GM12892 (cell line): Measurements from ENCODE around the gene OIT3.
"Not testable (repeated sequence)": the region's sequence is repeated elsewhere in the genome, so short reads cannot be mapped to it uniquely, and the experiment has no call there.

ENCODE experiments used
- DNase-seq: peaks from one replicate; pipeline ENCODE4 v3.0.0; 2011; ENCODE audit not compliant: insufficient read length
- FAIRE-seq: peaks from 2 replicates; lab custom pipeline; 2011; peaks lifted over from hg19 to GRCh38; lab: Jason Lieb, UNC
- POLR2A ChIP-seq: IDR thresholded peaks from 2 replicates; pipeline ENCODE4 v1.6.1; 2011; ENCODE audit warnings: low read depth, low read length, control low read depth
- POLR2AphosphoS5 ChIP-seq: IDR thresholded peaks from 2 replicates; pipeline ENCODE4 v1.6.1; 2011; ENCODE audit warnings: low read depth, low read length, control low read depth
- TAF1 ChIP-seq: IDR thresholded peaks from 2 replicates; pipeline ENCODE4 v1.6.1; 2011; ENCODE audit warnings: low read depth, mild to moderate bottlenecking, control low read depth, low read length, borderline replicate concordance

Gene OIT3

DNA sequence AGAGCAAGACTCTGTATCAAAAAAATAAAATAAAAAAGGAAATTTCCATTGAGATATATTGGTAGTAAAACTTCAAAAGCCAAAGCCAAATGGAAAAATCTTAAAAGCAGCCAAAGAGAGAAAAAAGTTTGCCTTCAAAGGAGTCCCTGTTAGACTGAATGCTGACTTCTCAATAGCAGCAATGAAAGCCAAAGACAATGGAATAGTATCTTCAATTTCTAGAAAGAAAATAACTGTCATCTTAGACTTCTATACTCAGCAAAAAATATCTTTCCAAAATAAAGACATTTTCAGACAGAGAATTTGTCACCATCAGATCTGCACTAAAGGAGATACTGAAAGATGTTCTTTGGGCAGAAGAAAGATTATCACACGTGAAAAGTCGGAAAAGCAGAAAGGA is 14.3 kb upstream of the OIT3 start:
- FAIRE-seq (no peak), DNase-seq (no peak)
- TF ChIP-seq POLR2A (no peak), TAF1 (no peak), POLR2AphosphoS5 (no peak)

DNA sequence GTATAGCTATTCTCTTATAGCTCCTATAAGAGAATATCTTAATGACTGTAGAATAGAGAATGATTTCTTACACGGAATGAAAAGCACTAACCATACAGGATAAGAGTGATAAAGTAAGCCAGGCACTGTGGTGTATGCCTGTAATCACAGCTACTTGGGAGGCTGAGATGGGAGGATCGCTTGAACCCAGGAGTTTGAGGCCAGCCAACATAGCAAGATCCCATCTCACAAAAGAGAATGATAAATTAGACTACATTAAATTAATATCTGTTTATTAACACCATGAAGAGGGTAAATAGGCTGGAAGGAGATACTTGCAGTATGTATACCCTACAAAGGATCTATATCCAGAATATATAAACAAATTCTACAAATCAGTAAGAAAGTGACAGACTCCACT is 12.2 kb upstream of the OIT3 start:
- no peak for DNase-seq
- no peak for FAIRE-seq
- no peak for TF ChIP-seq POLR2A
- no peak for TF ChIP-seq TAF1
- no peak for TF ChIP-seq POLR2AphosphoS5

DNA sequence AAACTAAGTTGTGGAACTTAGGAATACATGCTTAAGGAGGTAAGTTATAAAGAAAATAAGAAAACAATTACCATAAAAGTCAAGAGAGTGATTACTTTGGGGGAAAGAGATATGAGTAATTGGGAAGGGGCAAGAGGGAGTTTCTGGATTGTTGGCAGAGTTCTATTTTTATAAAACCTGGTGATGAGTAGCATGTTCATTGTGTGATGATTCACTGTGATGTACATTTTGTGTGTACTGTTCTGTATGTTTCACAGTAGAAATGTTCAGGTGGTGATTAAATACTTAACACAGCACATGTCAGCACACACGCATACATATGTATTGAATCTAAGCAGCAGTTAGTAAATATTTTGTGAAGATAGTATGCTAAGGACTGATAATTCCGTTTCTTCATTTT is 9.7 kb upstream of the OIT3 start:
- no peak for FAIRE-seq
- DNase-seq = no peak
- TF ChIP-seq TAF1 = no peak
- no peak for TF ChIP-seq POLR2A
- TF ChIP-seq POLR2AphosphoS5 = no peak

DNA sequence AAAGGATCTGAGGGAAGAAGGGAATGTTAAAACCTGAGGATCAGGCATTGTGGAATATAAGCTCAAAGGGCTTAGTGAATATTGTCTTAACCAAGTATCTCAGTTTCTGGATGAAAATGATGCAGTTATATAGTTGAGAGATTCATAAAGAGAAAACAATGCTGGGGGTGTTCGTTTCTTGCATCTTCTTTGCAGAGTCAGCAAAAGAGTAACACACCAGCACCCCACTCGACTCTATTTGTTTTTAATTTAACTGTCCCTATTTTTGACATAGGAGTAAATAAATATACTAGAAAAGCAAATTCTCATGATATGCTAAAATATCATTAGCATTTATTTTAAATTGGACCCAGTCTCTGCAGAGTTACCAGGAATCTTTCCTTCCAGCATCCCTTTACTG is 7.6 kb upstream of the OIT3 start:
- no peak for FAIRE-seq
- TF ChIP-seq POLR2AphosphoS5 (no peak), POLR2A (no peak), TAF1 (no peak)
- DNase-seq = no peak

DNA sequence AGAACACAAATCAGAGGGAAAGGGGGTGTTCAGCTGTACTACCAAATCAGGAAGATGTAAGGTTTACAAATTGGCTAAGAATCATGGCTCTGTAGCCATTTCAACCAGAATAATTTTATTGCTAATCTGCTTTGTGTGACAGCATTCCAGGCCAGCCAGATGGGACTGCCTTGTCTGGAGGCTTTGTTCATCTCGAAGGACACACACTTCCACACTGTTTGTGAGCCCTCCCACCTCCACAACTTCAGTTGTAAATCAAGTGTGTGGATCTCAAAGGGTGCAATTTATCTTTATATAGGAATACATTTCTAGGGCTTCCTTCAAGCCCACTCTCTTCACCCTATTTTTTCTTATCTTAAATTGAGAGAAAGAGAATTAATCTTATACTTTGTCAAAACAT is 6.9 kb upstream of the OIT3 start:
- FAIRE-seq = no peak
- TF ChIP-seq TAF1 = no peak
- no peak for TF ChIP-seq POLR2AphosphoS5
- no peak for TF ChIP-seq POLR2A
- DNase-seq = no peak

DNA sequence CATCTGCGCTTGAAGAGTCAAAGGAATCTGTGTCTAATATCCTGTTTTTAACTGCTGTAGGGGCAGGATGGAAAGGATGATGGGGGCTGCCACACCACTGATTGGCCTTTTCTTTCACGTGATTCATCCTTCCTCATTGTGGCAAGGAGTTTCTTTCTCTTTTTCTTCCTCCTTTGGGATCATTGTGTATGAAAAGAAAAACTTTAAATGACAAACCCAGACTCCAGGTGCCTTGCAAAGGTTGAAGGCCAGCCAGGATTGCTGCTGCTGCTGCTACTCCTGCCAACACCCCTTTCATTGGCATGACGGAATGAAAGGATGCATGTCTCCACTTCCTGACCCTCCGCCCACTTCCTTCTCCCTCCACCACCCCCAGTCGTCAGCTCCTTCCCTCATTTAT is 6.5 kb upstream of the OIT3 start:
- no peak for TF ChIP-seq TAF1
- TF ChIP-seq POLR2AphosphoS5 = no peak
- TF ChIP-seq POLR2A = no peak
- DNase-seq (no peak), FAIRE-seq (no peak)

DNA sequence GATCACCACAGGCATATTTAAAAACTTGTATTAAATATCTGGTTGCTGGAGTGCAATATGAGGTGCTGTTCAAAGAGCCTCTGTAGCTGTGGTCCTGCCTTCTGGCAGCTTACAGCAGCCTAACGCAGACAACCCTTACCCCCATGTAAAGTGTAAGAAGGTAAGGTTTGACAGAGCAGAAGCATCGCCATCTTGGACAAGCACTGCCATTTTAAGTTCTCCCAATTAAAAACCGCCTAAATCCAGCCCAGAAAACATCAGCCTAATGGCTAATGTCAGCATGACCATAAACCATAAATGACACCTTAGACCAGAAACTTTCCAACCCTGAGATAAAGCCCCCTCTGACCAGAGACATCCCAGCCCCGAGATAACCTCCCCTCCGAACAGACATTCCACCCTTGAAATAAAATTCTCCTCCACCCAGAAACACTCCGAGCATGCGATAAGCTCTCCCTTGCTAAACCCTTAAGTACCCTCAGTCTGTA is 5.3 kb upstream of the OIT3 start:
- FAIRE-seq (no peak), DNase-seq (no peak)
- no peak for TF ChIP-seq TAF1
- no peak for TF ChIP-seq POLR2A
- no peak for TF ChIP-seq POLR2AphosphoS5

DNA sequence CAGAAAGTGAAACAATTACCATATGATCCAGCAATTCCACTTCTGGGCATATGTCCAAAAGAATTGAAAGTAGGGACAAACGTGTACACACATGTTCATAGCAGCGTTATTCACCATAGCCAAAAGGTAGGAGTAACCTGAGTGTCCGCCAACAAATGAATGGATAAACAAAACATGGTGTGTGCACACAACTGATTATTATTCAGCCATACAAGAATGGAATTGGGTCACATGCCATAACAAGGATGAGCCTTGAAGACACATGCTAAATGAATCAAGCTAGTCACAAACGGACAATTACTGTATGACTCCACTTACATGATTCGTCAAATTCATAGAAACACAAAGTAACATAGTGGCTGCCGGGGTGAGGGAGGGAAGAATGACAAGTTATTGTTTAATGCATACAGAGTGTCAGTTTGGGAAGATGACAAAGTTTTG is 4.1 kb upstream of the OIT3 start:
- no peak for FAIRE-seq

DNA sequence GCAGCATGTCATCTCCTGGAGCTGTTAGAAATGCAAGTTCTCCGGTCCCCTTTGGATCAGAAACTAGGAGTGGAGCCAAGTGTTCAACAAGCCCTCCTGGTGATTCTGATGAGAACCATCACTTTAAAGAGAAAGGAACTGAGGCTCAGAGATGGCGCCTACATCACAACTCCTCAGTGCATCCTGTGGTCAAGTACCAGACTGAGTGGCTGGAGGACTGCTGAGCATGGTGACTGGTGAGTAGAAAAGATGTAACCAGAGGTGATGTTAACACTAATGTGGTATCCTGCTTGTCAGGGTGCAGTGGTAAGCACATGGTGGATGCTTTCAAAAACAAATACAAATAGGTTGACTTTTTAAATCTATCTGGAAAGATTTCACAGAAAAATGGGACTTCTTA is 3.5 kb upstream of the OIT3 start:
- no peak for FAIRE-seq
- no peak for DNase-seq
- TF ChIP-seq POLR2A (no peak), POLR2AphosphoS5 (no peak), TAF1 (no peak)

More for the DNA sequence above, 4.1 kb upstream of the OIT3 start:
- DNase-seq = no peak
- TF ChIP-seq POLR2A (no peak), POLR2AphosphoS5 (no peak), TAF1 (no peak)

DNA sequence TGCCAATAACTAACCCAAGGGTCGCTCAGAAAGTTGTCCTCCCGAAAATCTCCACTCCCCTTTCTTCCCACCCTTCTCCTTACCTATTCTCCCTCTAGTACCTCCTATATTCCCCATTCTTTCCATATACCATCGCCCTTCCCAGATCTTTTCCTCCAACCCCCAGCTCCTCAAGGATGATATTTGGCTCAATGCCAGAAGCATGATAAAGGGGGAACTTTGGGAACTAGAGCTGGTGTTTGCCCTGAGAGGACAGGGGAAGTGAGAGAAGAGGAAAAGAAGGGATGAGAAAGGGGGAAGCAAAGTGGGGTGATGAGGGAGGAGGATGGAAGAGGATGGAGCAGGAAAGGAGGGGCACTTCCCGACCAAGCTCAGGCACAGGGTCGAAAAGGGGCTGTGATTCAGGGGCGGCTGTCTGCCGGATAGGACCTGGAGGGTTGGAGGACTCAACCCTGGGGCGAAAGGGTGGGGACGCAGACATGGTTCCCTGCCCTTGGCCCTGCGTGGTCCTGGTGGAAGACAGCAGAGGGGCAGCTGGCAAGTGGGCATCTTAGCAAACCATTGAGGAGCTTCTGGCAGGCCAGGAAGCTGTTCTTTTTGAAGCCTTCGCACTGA is 1.8 kb downstream of the OIT3 start:
- no peak for FAIRE-seq
- no peak for DNase-seq

DNA sequence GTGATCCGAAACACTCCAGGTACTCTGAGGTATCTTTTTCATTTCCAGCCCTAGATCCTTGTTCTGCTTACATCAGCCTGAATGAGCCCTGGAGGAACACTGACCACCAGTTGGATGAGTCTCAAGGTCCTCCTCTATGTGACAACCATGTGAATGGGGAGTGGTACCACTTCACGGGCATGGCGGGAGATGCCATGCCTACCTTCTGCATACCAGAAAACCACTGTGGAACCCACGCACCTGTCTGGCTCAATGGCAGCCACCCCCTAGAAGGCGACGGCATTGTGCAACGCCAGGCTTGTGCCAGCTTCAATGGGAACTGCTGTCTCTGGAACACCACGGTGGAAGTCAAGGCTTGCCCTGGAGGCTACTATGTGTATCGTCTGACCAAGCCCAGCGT is 5.1 kb downstream of the OIT3 start:
- no peak for DNase-seq

More for the DNA sequence above, 1.8 kb downstream of the OIT3 start:
- no peak for TF ChIP-seq TAF1
- TF ChIP-seq POLR2AphosphoS5 = no peak
- TF ChIP-seq POLR2A = no peak

DNA sequence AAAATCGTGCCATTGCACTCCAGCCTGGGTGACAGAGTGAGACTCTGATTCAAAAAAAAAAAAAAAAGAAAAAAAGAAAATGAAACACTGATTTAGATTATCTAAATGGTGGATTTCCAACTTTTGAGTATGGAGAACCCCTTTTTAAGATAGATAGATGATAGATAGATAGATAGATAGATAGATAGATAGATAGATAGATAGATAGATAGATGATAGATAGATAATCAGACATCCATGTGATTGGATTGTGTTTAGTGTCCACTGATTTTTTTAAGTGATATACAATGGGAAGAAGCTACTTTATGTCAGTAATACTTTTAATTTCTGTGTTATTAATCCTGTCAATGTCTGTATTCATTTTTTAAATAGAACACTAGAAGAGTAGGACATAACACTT is 6.0 kb downstream of the OIT3 start:
- TF ChIP-seq POLR2A (no peak), POLR2AphosphoS5 (no peak), TAF1 (no peak)
- DNase-seq (no peak), FAIRE-seq (no peak)

More for the DNA sequence above, 5.1 kb downstream of the OIT3 start:
- no peak for FAIRE-seq
- no peak for TF ChIP-seq TAF1
- no peak for TF ChIP-seq POLR2A
- no peak for TF ChIP-seq POLR2AphosphoS5

DNA sequence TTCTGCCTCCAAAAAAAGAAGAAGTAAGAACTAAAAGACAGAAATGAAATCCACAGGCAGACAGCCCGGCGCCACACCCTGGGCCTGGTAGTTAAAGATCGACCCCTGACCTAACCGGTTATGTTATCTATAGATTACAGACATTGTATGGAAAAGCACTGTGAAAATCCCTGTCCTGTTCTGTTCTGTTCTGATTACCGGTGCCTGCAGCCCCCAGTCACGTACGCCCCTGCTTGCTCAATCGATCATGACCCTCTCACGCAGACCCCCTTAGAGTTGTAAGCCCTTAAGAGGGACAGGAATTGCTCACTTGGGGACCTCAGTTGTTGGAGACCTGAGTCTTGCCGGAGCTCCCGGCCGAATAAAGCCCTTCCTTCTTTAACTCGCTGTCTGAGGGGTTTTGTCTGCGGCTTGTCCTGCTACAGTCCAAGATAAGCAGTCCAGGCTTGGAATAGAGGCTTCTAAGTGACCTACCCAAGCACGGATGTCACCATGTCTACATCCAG is 10.5 kb downstream of the OIT3 start:
- not testable (repeated sequence) for FAIRE-seq, DNase-seq
